HG03457 (cell line): ENCODE data around the gene TMEM179.

Experiments used
- ATAC-seq: cut with Tn5 transposase; IDR thresholded peaks from one replicate; pipeline ENCODE4 v1.9.1; 2021; ENCODE audit warnings: moderate number of reproducible peaks; ENCODE audit not compliant: unreplicated experiment

TMEM179 gene

GRCh38 chr14:104600141-104600643 is 4.4 kb downstream of the TMEM179 start:
- no peak for ATAC-seq

GRCh38 chr14:104599446-104599845 is 5.1 kb downstream of the TMEM179 start:
- ATAC-seq: no peak

- ATAC-seq: no peak
Measured at GRCh38 chr14:104598910-104599273, 5.7 kb downstream of the TMEM179 start.

- ATAC-seq: no peak
Measured at GRCh38 chr14:104598039-104598909, 6.3 kb downstream of the TMEM179 start.

GRCh38 chr14:104597576-104597975 is 7.0 kb downstream of the TMEM179 start:
- ATAC-seq: no peak

GRCh38 chr14:104596927-104597351 is 7.6 kb downstream of the TMEM179 start:
- no peak for ATAC-seq

- ATAC-seq: no peak
Measured at GRCh38 chr14:104596451-104596918, 8.1 kb downstream of the TMEM179 start.

- ATAC-seq: no peak
Measured at GRCh38 chr14:104595911-104596450, 8.6 kb downstream of the TMEM179 start.

GRCh38 chr14:104595116-104595675 is 9.4 kb downstream of the TMEM179 start:
- ATAC-seq: no peak

GRCh38 chr14:104594310-104595046 is 10.1 kb downstream of the TMEM179 start:
- ATAC-seq: no peak

GRCh38 chr14:104593710-104594136 is 10.8 kb downstream of the TMEM179 start:
- no peak for ATAC-seq

GRCh38 chr14:104593241-104593701 is 11.3 kb downstream of the TMEM179 start:
- no peak for ATAC-seq

GRCh38 chr14:104592785-104593184 is 11.8 kb downstream of the TMEM179 start:
- ATAC-seq: no peak

- no peak for ATAC-seq
Measured at GRCh38 chr14:104592292-104592672, 12.3 kb downstream of the TMEM179 start.

GRCh38 chr14:104591506-104592291 is 12.9 kb downstream of the TMEM179 start:
- ATAC-seq: no peak

GRCh38 chr14:104591031-104591430 is 13.5 kb downstream of the TMEM179 start:
- no peak for ATAC-seq

- no peak for ATAC-seq
Measured at GRCh38 chr14:104590240-104590965, 14.2 kb downstream of the TMEM179 start.

- ATAC-seq: no peak
Measured at GRCh38 chr14:104589338-104590195, 15.0 kb downstream of the TMEM179 start.
